B cell (primary cell): Measurements from ENCODE around the gene C17orf67. TPM values are rescaled to one million over a fixed set of nuclear protein-coding genes. Genes with fewer than 3 reads are reported as not detected.

Source experiments
- ATAC-seq: fragments of 200-7000 bp; cut with Tn5 transposase; one replicate; pipeline ENCODE4 v1.10.0; 2021; ENCODE audit warnings: low read depth, mild to moderate bottlenecking, moderate number of reproducible peaks, moderate library complexity
- CTCF ChIA-PET: fragments of 350-600 bp; sonication (Branson Sonifier 250); formaldehyde crosslinking; loops from one replicate; lab custom pipeline; 2021; ENCODE audit warnings: antibody characterized with exemption, inconsistent platforms; lab: Charles Lee
- POLR2A ChIA-PET: fragments of 350-600 bp; sonication (Branson Sonifier 250); formaldehyde crosslinking; loops from one replicate; lab custom pipeline; 2021; ENCODE audit warnings: antibody characterized with exemption; lab: Charles Lee
- DNase-seq: peaks from one replicate; pipeline ENCODE4 v3.0.0; 2013
- H2AFZ ChIP-seq: 2 replicates; pipeline ENCODE4 v1.6.1; 2012; ENCODE audit warnings: mild to moderate bottlenecking, low read depth, low read length; ENCODE audit not compliant: insufficient read depth, poor library complexity, severe bottlenecking
- H3K27ac ChIP-seq, 2 donors: 1 replicate in 1 of 2; 2 replicates in 1 of 2; pipeline ENCODE4 v1.5.1; 2012 to 2013; ENCODE audit warnings: low read length in 2 of 2, mild to moderate bottlenecking in 2 of 2, moderate library complexity in 1 of 2
- H3K27me3 ChIP-seq, 4 experiments: fragments of 200-600 bp in 1 of 4; sonication (generic) in 1 of 4; replicated peaks in 1 of 4; 1 replicate in 2 of 4; 2 replicates in 2 of 4; pipeline versions ENCODE4 v1.6.1 to v1.7.0; 2013 to 2016; ENCODE audit warnings: low read length in 3 of 4, mild to moderate bottlenecking in 2 of 4, mixed read lengths in 1 of 4, moderate library complexity in 1 of 4; ENCODE audit not compliant: insufficient read depth in 4 of 4, control insufficient read depth in 3 of 4; ENCODE audit errors: control extremely low read depth in 1 of 4
- H3K36me3 ChIP-seq, 2 experiments: replicated peaks in 1 of 2; 1 replicate in 1 of 2; 2 replicates in 1 of 2; pipeline versions ENCODE4 v1.6.1 to v1.7.1; 2013; ENCODE audit warnings: low read length in 1 of 2; ENCODE audit not compliant: insufficient read depth in 2 of 2, control insufficient read depth in 1 of 2; ENCODE audit errors: control extremely low read depth in 1 of 2, extremely low read depth in 1 of 2
- H3K4me1 ChIP-seq, 2 donors: fragments of 200-600 bp in 1 of 2; sonication (generic) in 1 of 2; 1 replicate in 1 of 2; 2 replicates in 1 of 2; pipeline versions ENCODE4 v1.5.1 to v1.6.1; 2013 to 2017; ENCODE audit warnings: low read length in 2 of 2; ENCODE audit not compliant: control insufficient read depth in 2 of 2, insufficient read depth in 2 of 2
- H3K4me2 ChIP-seq: replicated peaks from 2 replicates; pipeline ENCODE3; 2012; ENCODE audit warnings: mild to moderate bottlenecking, low read depth, low read length; ENCODE audit not compliant: poor library complexity, severe bottlenecking
- H3K4me3 ChIP-seq, 5 experiments: fragments of 200-600 bp in 1 of 5; sonication (generic) in 1 of 5; 1 replicate in 3 of 5; 2 replicates in 2 of 5; pipeline versions ENCODE4 v1.5.1 to v1.7.0; 2011 to 2016; ENCODE audit warnings: low read length in 4 of 5, mild to moderate bottlenecking in 4 of 5, low read depth in 2 of 5, control low read depth in 1 of 5, moderate library complexity in 1 of 5; ENCODE audit not compliant: insufficient read depth in 1 of 5; ENCODE audit errors: control extremely low read depth in 1 of 5, extremely low read depth in 1 of 5
- H3K79me2 ChIP-seq: fragments of 200-600 bp; sonication (generic); one replicate; pipeline ENCODE4 v1.6.0; 2016; ENCODE audit warnings: low read length; ENCODE audit not compliant: control insufficient read depth, insufficient read depth
- H3K9ac ChIP-seq: fragments of 200-600 bp; sonication (generic); 2 replicates; pipeline ENCODE4 v1.6.1; 2017; ENCODE audit warnings: mild to moderate bottlenecking, low read length, moderate library complexity
- H3K9me3 ChIP-seq, 3 donors: one replicate each; pipeline versions ENCODE4 v1.6.1 to v1.7.1; 2013; ENCODE audit warnings: low read length in 2 of 3; ENCODE audit not compliant: control insufficient read depth in 2 of 3, insufficient read depth in 1 of 3; ENCODE audit errors: control extremely low read depth in 1 of 3
- H4K20me1 ChIP-seq: 2 replicates; pipeline ENCODE4 v1.6.0; 2012; ENCODE audit warnings: mild to moderate bottlenecking, low read length; ENCODE audit not compliant: insufficient read depth, control insufficient read depth, poor library complexity, severe bottlenecking
- H3K27ac Mint-ChIP-seq: one replicate; pipeline ENCODE4 v1.8.0; 2021; ENCODE audit warnings: mixed read lengths
- H3K27me3 Mint-ChIP-seq: one replicate; pipeline ENCODE4 v1.8.0; 2021; ENCODE audit warnings: mixed read lengths
- H3K4me1 Mint-ChIP-seq: one replicate; pipeline ENCODE4 v1.8.0; 2021; ENCODE audit warnings: mixed read lengths
- H3K4me3 Mint-ChIP-seq: one replicate; pipeline ENCODE4 v1.8.0; 2021; ENCODE audit warnings: mixed read lengths
- H3K9me3 Mint-ChIP-seq: one replicate; pipeline ENCODE4 v1.8.0; 2022; ENCODE audit warnings: mixed read lengths; ENCODE audit not compliant: insufficient read depth
- CTCF ChIP-seq: fragments of 200-600 bp; IDR thresholded peaks from one replicate; pipeline ENCODE4 v1.8.0; 2022; ENCODE audit warnings: antibody characterized with exemption, mild to moderate bottlenecking
- EZH2 ChIP-seq: IDR thresholded peaks from 2 replicates; pipeline ENCODE4 v1.6.1; 2012; ENCODE audit warnings: borderline replicate concordance, low read depth, mild to moderate bottlenecking, moderate library complexity, low read length; ENCODE audit not compliant: insufficient read depth, poor library complexity, severe bottlenecking
- WGBS: methylation state at CpG from one replicate; pipeline ENCODE4 v1.1.5; 2013; ENCODE audit warnings: missing lambda C conversion rate; ENCODE audit not compliant: insufficient coverage; 5-methylcytosine and 5-hydroxymethylcytosine counted together
- intact Hi-C: fragments of 100-400 bp; cut with micrococcal nuclease; formaldehyde crosslinking; loops from one replicate; pipeline ENCODE4 v1.10.0; 2022
- polyA plus RNA-seq: library from polyadenylated mRNA; depleted of rRNA; stranded (reverse); fragments of >200 nt; gene quantifications from 2 replicates; pipeline ENCODE4 v1.2.3, GENCODE V29; 2012
- total RNA-seq, 2 donors: library from RNA; stranded (reverse); fragments of 120-200 nt in 1 of 2; gene quantifications; 1 replicate in 1 of 2; 2 replicates in 1 of 2; pipeline versions ENCODE4 v1.2.3 to v1.2.4, GENCODE V29; 2013 to 2022

C17orf67 gene
- total and polyA plus RNA-seq, 2 donors (not counting 1 experiment from before 2014, with no cell fraction given), result 5.0 to 10.0 TPM

DNA sequence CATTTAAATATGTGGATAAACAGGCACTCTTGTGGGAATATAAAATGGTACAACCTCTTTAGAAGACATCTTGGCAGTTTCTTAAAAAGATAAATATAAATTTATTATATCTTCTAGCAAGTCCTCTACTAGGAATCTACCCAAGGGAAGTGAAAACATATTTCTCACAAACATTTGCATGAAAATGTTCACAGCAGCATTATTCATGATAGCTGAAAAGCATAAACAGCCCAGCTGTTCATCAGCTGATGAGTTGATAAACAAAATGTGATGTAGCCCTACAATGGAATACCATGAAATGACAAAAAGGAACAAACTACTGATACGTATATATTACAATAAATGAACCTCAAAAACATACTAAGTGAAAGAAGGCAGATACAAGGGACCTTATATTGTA, 12.2 kb upstream of the C17orf67 start:
- POLR2A ChIA-PET, result no interaction called here
- H2AFZ ChIP-seq, result no peak overlapping the region
- no peak overlapping the region for H3K4me2 ChIP-seq
- H3K9ac ChIP-seq, result no peak overlapping the region
- intact Hi-C loops, result no loop called here
- peaks cover 3% of the 10 kb centered on the region for H3K4me1 Mint-ChIP-seq
- no CpG with 5 or more reads among the region's 1 CpG for WGBS
- H3K9me3 Mint-ChIP-seq, result no peaks in the 10 kb centered on the region
- no peaks in the 10 kb centered on the region for H3K27me3 Mint-ChIP-seq
- no peaks in the 10 kb centered on the region for H4K20me1 ChIP-seq
- peaks cover 7% of the 10 kb centered on the region for H3K79me2 ChIP-seq
- no peak overlapping the region for H3K4me3 ChIP-seq
- no peak overlapping the region for H3K27ac Mint-ChIP-seq
- H3K27ac ChIP-seq, result no peak overlapping the region
- no peak for ATAC-seq
- peaks cover 2 to 33% of the 10 kb centered on the region in 2 experiments for H3K36me3 ChIP-seq
- no peak overlapping the region for H3K4me3 Mint-ChIP-seq
- no peak for DNase-seq
- H3K9me3 ChIP-seq, result no peaks in the 10 kb centered on the region
- CTCF ChIA-PET, result no interaction called here
- no peaks in the 10 kb centered on the region for H3K4me1 ChIP-seq
- no peaks in the 10 kb centered on the region for H3K27me3 ChIP-seq
- no peak for TF ChIP-seq CTCF
- no peak for TF ChIP-seq EZH2

DNA sequence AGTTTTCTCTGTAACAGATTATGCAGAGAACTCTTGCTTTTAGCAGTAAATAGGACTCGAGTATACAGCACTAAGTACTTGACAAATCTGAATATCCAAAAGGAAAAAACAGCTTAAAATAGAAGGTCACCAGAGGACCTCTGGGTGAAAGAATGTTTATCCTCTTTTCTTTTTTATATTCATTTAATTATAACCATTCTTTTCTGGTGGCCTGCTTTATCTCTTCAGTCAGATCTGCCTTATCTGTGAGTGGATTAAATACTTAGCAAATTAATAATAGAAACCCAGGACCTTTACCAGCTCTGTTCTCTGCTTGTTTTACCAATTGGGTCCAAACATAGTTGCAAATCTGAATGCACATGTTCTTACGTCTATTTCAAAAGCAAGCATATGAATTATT, 8.9 kb upstream of the C17orf67 start:
- Histone ChIP-seq H2AFZ (no peak overlapping the region), H3K4me3 (no peak overlapping the region), H3K36me3 (peaks cover 2 to 10% of the 10 kb centered on the region in 2 experiments), H3K4me1 (no peaks in the 10 kb centered on the region), H4K20me1 (no peaks in the 10 kb centered on the region), H3K4me2 (no peak overlapping the region), H3K27ac (no peak overlapping the region), H3K9me3 (no peaks in the 10 kb centered on the region), H3K79me2 (peaks cover 20% of the 10 kb centered on the region), H3K9ac (no peak overlapping the region), H3K27me3 (no peaks in the 10 kb centered on the region)
- WGBS, result 100% methylated on average over 1 of the region's 2 CpGs
- no peak for TF ChIP-seq EZH2
- no peak for TF ChIP-seq CTCF
- ChIA-PET POLR2A (interaction anchor here (0.6 kb wide), 2 partner anchors 25 to 69 kb away, joined by 3 read pairs; no protein-coding TSS in a partner anchor), CTCF (interaction anchor here (1.1 kb wide), 1 partner anchor 23 kb away, joined by 3 read pairs; no protein-coding TSS in a partner anchor)
- H3K27ac Mint-ChIP-seq, result no peak overlapping the region
- H3K9me3 Mint-ChIP-seq, result no peaks in the 10 kb centered on the region
- intact Hi-C loops, result no loop called here
- DNase-seq, result no peak
- ATAC-seq, result no peak
- H3K4me3 Mint-ChIP-seq, result no peak overlapping the region
- no peaks in the 10 kb centered on the region for H3K27me3 Mint-ChIP-seq
- peaks cover 4% of the 10 kb centered on the region for H3K4me1 Mint-ChIP-seq
